SJSA1 (cell line): Measurements from ENCODE around the gene UTS2B. TPM values are rescaled to one million over a fixed set of nuclear protein-coding genes. Genes with fewer than 3 reads are reported as not detected.

ENCODE experiments used
- DNase-seq, 2 experiments: peaks; one replicate each; pipeline ENCODE4 v3.0.0-alpha.2; 2015 to 2020; ENCODE audit warnings: low spot score in 2 of 2, low read depth in 1 of 2
- H3K27ac ChIP-seq: fragments of 250-450 bp; sonication (Bioruptor Pico); 2 replicates; pipeline ENCODE4 v1.5.1; 2020; ENCODE audit warnings: mild to moderate bottlenecking, moderate library complexity
- H3K27me3 ChIP-seq: fragments of 250-450 bp; sonication (Bioruptor Pico); replicated peaks from 2 replicates; pipeline ENCODE4 v1.5.1; 2020; ENCODE audit warnings: mild to moderate bottlenecking, moderate library complexity
- H3K36me3 ChIP-seq: fragments of 250-450 bp; sonication (Bioruptor Pico); 2 replicates; pipeline ENCODE4 v1.5.1; 2020; ENCODE audit warnings: mild to moderate bottlenecking
- H3K4me1 ChIP-seq: fragments of 250-450 bp; sonication (Bioruptor Pico); replicated peaks from 2 replicates; pipeline ENCODE4 v1.6.1; 2021; ENCODE audit warnings: mild to moderate bottlenecking
- H3K4me3 ChIP-seq: fragments of 250-450 bp; sonication (Bioruptor Pico); 2 replicates; pipeline ENCODE4 v1.5.1; 2020; ENCODE audit warnings: mild to moderate bottlenecking
- H3K9me3 ChIP-seq: fragments of 250-450 bp; sonication (Bioruptor Pico); replicated peaks from 2 replicates; pipeline ENCODE4 v1.5.1; 2020; ENCODE audit warnings: mild to moderate bottlenecking
- total RNA-seq: library from RNA; depleted of rRNA; stranded (reverse); fragments of >200 nt; shearing (Covaris generic); gene quantifications from 2 replicates; pipeline ENCODE4 v1.2.3, GENCODE V29; 2014; rRNA removed

Gene UTS2B, protein sequence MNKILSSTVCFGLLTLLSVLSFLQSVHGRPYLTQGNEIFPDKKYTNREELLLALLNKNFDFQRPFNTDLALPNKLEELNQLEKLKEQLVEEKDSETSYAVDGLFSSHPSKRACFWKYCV
- total RNA-seq, result 0.76 TPM in 1 of 2 replicates, not detected in the other

GRCh38 chr3:191329654-191330529 is at the start of gene UTS2B:
TSS of gene UTS2B (minus strand) at chr3:191330526. CDS start at chr3:191282189, 48,337 bp downstream.
- H3K36me3 ChIP-seq, result peaks cover 5% of the 10 kb centered on the region
- H3K27me3 ChIP-seq, result no peaks in the 10 kb centered on the region
- DNase-seq, result peak; percentile 38 to 75
- H3K9me3 ChIP-seq, result no peaks in the 10 kb centered on the region
- peak within 1 kb of the TSS; percentile 83 for H3K27ac ChIP-seq
- peaks cover 31% of the 10 kb centered on the region for H3K4me1 ChIP-seq
- peak within 1 kb of the TSS; percentile 87 for H3K4me3 ChIP-seq

DNA sequence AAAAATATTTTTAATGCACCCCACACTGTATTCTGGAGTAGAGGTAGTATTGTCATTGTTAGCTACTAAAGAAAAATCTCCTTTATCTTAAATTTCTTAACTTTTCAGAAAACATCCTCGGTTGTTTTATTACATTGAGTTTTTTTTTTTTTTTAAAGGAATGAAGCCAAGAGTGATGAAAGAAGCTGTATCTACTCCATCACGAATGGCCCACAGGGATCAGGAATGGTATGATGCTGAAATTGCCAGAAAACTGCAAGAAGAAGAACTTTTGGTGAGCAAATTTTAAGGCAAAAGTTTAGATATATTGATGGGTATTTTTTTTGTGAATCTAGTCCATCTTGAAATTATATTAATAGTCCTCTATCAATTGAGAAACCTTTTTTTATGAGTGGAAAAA is 49.7 kb upstream of the UTS2B start:
- no peaks in the 10 kb centered on the region for H3K27me3 ChIP-seq
- H3K4me3 ChIP-seq, result no peak overlapping the region
- no peak overlapping the region for H3K27ac ChIP-seq
- H3K36me3 ChIP-seq, result peaks cover 55% of the 10 kb centered on the region
- DNase-seq, result no peak
- H3K4me1 ChIP-seq, result peaks cover 30% of the 10 kb centered on the region
- no peaks in the 10 kb centered on the region for H3K9me3 ChIP-seq

DNA sequence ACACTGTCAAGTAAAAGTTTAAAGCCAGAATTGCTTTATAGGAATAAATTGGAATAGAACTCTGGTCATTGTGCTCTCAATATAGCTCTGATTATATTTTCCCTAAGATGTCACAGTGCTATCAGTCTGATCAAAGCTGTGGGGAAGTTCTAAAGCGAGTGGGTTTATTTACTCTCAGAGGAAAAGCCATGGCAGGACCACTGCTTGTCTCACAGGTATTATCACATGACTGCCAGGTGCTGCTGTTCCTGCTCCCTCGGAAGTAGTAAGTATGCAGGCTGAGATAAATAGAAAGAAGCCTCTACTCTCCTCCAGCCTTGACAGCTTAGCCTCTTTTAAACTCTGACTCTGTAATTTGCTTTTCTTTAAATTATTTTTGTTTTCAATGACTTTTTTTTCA is 49.1 kb upstream of the UTS2B start:
- no peak for DNase-seq

DNA sequence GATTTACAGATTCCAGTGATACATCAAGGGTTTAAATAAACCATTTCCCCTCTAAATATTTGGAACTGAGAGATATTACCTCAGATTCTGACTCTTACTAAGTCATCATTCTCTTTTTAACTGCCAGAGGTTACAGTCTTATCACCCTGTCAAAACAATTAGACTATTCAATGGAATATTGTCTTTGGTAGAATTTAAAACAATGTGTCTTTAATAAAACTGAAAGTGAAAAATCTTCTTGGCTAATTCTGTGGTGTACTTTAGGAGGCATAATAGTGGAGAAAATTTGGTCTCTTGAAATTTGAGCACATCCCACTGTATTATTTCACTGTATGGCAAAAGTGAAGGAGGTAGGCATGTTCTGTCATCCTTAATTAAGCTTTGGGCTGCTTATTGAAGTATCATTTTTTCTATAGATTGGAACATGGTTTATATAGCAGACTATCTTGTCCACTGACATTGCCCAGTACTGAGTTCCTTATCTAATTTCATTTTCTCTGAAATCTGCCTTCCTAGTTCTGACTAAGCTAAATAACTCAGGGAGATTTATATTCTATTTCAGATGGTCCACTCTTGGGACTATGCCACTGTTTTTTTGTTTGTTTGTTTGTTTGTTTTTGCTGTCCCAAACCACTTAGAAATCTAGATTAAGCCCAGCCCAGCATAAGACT is 48.0 kb upstream of the UTS2B start:
- Histone ChIP-seq H3K9me3 (no peaks in the 10 kb centered on the region), H3K4me1 (peaks cover 30% of the 10 kb centered on the region), H3K27me3 (no peaks in the 10 kb centered on the region), H3K4me3 (no peak overlapping the region), H3K36me3 (peaks cover 54% of the 10 kb centered on the region), H3K27ac (no peak overlapping the region; the same call in 1 of the 2 replicates)
- no peak for DNase-seq

More for the DNA sequence above, 49.1 kb upstream of the UTS2B start:
- Histone ChIP-seq H3K4me1 (peaks cover 30% of the 10 kb centered on the region), H3K27ac (no peak overlapping the region), H3K27me3 (no peaks in the 10 kb centered on the region), H3K4me3 (no peak overlapping the region), H3K9me3 (no peaks in the 10 kb centered on the region), H3K36me3 (peaks cover 54% of the 10 kb centered on the region)

- H3K36me3 ChIP-seq, result peaks cover 41% of the 10 kb centered on the region
- peak; percentile 47 to 65 for DNase-seq
- no peaks in the 10 kb centered on the region for H3K27me3 ChIP-seq
- H3K4me3 ChIP-seq, result no peak overlapping the region
- peak overlapping the region; percentile 65 for H3K27ac ChIP-seq
- no peaks in the 10 kb centered on the region for H3K9me3 ChIP-seq
- peaks cover 24% of the 10 kb centered on the region for H3K4me1 ChIP-seq
Observed at GRCh38 chr3:191376516-191377141, 46.3 kb upstream of the UTS2B start.

- Histone ChIP-seq H3K9me3 (no peaks in the 10 kb centered on the region), H3K27ac (no peak overlapping the region), H3K4me1 (peaks cover 24% of the 10 kb centered on the region), H3K27me3 (no peaks in the 10 kb centered on the region), H3K4me3 (no peak overlapping the region), H3K36me3 (peaks cover 43% of the 10 kb centered on the region)
- no peak for DNase-seq
Observed at GRCh38 chr3:191373327-191373726, 43.0 kb upstream of the UTS2B start.

DNA sequence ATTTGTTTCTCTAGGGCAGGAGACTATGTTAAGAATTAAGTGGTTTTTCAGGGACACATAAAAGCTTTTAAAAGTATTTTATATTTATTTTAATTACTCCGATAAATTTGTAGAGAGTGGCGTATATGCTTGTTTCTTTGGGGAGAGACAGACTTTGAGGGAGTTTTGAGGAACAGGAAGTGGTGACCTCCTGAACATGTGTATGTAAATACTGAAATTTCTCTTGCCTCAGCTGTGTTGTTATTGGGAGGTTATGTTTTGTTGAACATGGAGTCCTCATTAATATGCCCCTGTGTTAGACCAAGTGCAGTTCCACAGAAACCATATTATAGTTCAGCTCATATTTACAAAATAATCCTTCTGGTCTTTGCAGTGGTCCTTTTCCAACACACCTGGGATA is 41.8 kb upstream of the UTS2B start:
- no peaks in the 10 kb centered on the region for H3K9me3 ChIP-seq
- no peaks in the 10 kb centered on the region for H3K27me3 ChIP-seq
- H3K27ac ChIP-seq, result no peak overlapping the region
- H3K36me3 ChIP-seq, result peaks cover 46% of the 10 kb centered on the region
- no peak for DNase-seq
- peaks cover 11% of the 10 kb centered on the region for H3K4me1 ChIP-seq
- no peak overlapping the region for H3K4me3 ChIP-seq

- Histone ChIP-seq H3K27me3 (no peaks in the 10 kb centered on the region), H3K4me3 (no peak overlapping the region), H3K36me3 (peaks cover 48% of the 10 kb centered on the region), H3K9me3 (no peaks in the 10 kb centered on the region), H3K4me1 (peaks cover 6% of the 10 kb centered on the region), H3K27ac (no peak overlapping the region)
- DNase-seq, result no peak
Observed at GRCh38 chr3:191369616-191370010, 39.3 kb upstream of the UTS2B start.

GRCh38 chr3:191368755-191369615 is 38.7 kb upstream of the UTS2B start:
- Histone ChIP-seq H3K9me3 (no peaks in the 10 kb centered on the region), H3K4me1 (peaks cover 6% of the 10 kb centered on the region), H3K4me3 (no peak overlapping the region), H3K36me3 (peaks cover 52% of the 10 kb centered on the region), H3K27me3 (no peaks in the 10 kb centered on the region), H3K27ac (no peak overlapping the region)
- no peak for DNase-seq

DNA sequence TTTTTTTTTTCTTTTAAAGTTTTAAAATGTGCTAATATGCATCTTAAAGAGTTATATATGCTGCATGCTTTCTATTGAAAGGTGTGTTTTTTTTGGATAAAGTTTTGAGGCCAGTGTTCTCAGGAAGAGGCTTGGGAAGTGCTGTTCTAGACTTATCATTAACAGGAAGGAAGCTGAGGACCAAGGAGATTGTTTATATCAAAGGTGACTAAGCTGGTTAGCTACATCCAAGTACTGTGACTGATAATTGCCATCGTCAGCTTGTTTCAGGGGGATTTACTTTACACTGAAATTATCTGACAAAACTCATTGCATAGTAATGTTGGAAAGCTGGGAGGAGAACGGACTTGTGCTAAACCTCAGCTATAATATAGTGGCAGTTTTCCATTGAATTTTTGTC is 36.3 kb upstream of the UTS2B start:
- Histone ChIP-seq H3K9me3 (no peaks in the 10 kb centered on the region), H3K27me3 (no peaks in the 10 kb centered on the region), H3K4me3 (no peak overlapping the region), H3K27ac (0 out of 2 replicates have a peak overlapping the region, but pooled peaks have one; percentile 16), H3K36me3 (peaks cover 64% of the 10 kb centered on the region), H3K4me1 (peaks cover 6% of the 10 kb centered on the region)
- no peak for DNase-seq

- Histone ChIP-seq H3K9me3 (no peaks in the 10 kb centered on the region), H3K4me1 (peaks cover 14% of the 10 kb centered on the region), H3K27me3 (no peaks in the 10 kb centered on the region), H3K36me3 (peaks cover 76% of the 10 kb centered on the region), H3K27ac (no peak overlapping the region), H3K4me3 (no peak overlapping the region)
- DNase-seq, result no peak
Observed at GRCh38 chr3:191363221-191363620, 32.9 kb upstream of the UTS2B start.

DNA sequence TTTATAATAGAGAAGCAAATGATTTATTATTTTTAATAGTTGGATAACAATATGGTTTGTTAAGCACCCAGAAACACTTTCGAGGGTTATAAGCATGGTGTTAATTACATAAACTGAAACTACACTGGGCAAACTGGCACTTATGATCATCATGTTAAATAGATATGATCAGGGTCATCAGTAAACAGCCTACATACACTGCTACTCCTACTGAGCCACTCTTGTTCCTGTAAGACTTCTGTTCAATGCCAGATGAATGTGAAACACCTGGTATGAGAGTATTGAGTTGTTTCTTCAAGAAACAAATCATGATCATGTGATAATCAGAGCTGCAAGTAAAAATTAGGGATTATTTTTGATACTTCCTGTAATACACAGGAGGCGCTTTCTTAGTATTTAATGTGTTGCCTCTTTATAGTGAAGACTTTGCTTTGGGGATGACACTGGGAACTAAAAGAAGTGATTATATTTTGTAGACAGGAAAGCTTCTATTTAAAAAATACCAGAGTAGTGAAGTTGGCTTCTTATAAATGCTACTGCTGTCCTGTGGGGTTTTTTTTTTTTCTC is 32.3 kb upstream of the UTS2B start:
- no peak overlapping the region for H3K4me3 ChIP-seq
- peaks cover 82% of the 10 kb centered on the region for H3K36me3 ChIP-seq
- no peaks in the 10 kb centered on the region for H3K27me3 ChIP-seq
- no peaks in the 10 kb centered on the region for H3K9me3 ChIP-seq
- H3K27ac ChIP-seq, result no peak overlapping the region
- peaks cover 17% of the 10 kb centered on the region for H3K4me1 ChIP-seq
- no peak for DNase-seq

GRCh38 chr3:191362037-191362436 is 31.7 kb upstream of the UTS2B start:
- H3K9me3 ChIP-seq, result no peaks in the 10 kb centered on the region
- peaks cover 83% of the 10 kb centered on the region for H3K36me3 ChIP-seq
- H3K4me3 ChIP-seq, result no peak overlapping the region
- no peak overlapping the region for H3K27ac ChIP-seq
- H3K4me1 ChIP-seq, result peaks cover 23% of the 10 kb centered on the region
- DNase-seq, result no peak
- no peaks in the 10 kb centered on the region for H3K27me3 ChIP-seq
